Epithelial cell of prostate (primary cell): ENCODE measurements around the gene EGFLAM.

ENCODE experiments used
- DNase-seq: peaks from one replicate; pipeline ENCODE4 v3.0.0-alpha.2; 2011; ENCODE audit warnings: low read depth, low spot score
- H3K27ac ChIP-seq: fragments of 450-650 bp; 2 replicates; pipeline ENCODE4 v1.5.1; 2017; ENCODE audit warnings: mild to moderate bottlenecking

Gene EGFLAM

GRCh38 chr5:38438757-38439156 lies 180.4 kb downstream of the EGFLAM start:
- no peak for DNase-seq
- no peak overlapping the region for H3K27ac ChIP-seq

GRCh38 chr5:38441453-38442246 lies 183.3 kb downstream of the EGFLAM start:
- no peak overlapping the region for H3K27ac ChIP-seq
- DNase-seq = peak; percentile 39

- DNase-seq = no peak
- no peak overlapping the region for H3K27ac ChIP-seq
Measured at GRCh38 chr5:38442247-38442573, 183.9 kb downstream of the EGFLAM start.

GRCh38 chr5:38443390-38443789 lies 185.0 kb downstream of the EGFLAM start:
- no peak for DNase-seq
- H3K27ac ChIP-seq = no peak overlapping the region

GRCh38 chr5:38445374-38446028 lies 187.1 kb downstream of the EGFLAM start:
- no peak for DNase-seq
- no peak overlapping the region for H3K27ac ChIP-seq

GRCh38 chr5:38446029-38446522 lies 187.7 kb downstream of the EGFLAM start:
- no peak overlapping the region for H3K27ac ChIP-seq

GRCh38 chr5:38447056-38447455 lies 188.7 kb downstream of the EGFLAM start:
- H3K27ac ChIP-seq = no peak overlapping the region
- no peak for DNase-seq

More at GRCh38 chr5:38446029-38446522, 187.7 kb downstream of the EGFLAM start:
- no peak for DNase-seq

- no peak overlapping the region for H3K27ac ChIP-seq
- DNase-seq = no peak
Measured at GRCh38 chr5:38447786-38448185, 189.4 kb downstream of the EGFLAM start.

- no peak overlapping the region for H3K27ac ChIP-seq
- no peak for DNase-seq
Measured at GRCh38 chr5:38448568-38449350, 190.4 kb downstream of the EGFLAM start.

GRCh38 chr5:38450627-38451026 lies 192.3 kb downstream of the EGFLAM start:
- no peak overlapping the region for H3K27ac ChIP-seq
- DNase-seq = no peak

- H3K27ac ChIP-seq = no peak overlapping the region
- DNase-seq = no peak
Measured at GRCh38 chr5:38451074-38451725, 192.8 kb downstream of the EGFLAM start.

GRCh38 chr5:38452201-38452600 lies 193.8 kb downstream of the EGFLAM start:
- H3K27ac ChIP-seq = no peak overlapping the region
- no peak for DNase-seq

- H3K27ac ChIP-seq = no peak overlapping the region
- DNase-seq = no peak
Measured at GRCh38 chr5:38453506-38453905, 195.1 kb downstream of the EGFLAM start.

GRCh38 chr5:38453921-38454320 lies 195.6 kb downstream of the EGFLAM start:
- DNase-seq = no peak
- H3K27ac ChIP-seq = no peak overlapping the region

- no peak for DNase-seq
- H3K27ac ChIP-seq = no peak overlapping the region
Measured at GRCh38 chr5:38455796-38456330, 197.5 kb downstream of the EGFLAM start.

GRCh38 chr5:38456657-38457399 lies 198.5 kb downstream of the EGFLAM start:
- no peak overlapping the region for H3K27ac ChIP-seq
- no peak for DNase-seq

- no peak for DNase-seq
- H3K27ac ChIP-seq = no peak overlapping the region
Measured at GRCh38 chr5:38458174-38458573, 199.8 kb downstream of the EGFLAM start.

- no peak for DNase-seq
- no peak overlapping the region for H3K27ac ChIP-seq
Measured at GRCh38 chr5:38462976-38463633, 204.7 kb downstream of the EGFLAM start.
